HepG2 (cell line): ENCODE data around the gene SH3GLB2. TPM values are rescaled to one million over a fixed set of nuclear protein-coding genes. Genes with fewer than 3 reads are reported as not detected.

Experiments
- ARNT ChIP-seq: fragments of 450-650 bp; IDR thresholded peaks from 2 replicates; pipeline ENCODE4 v1.6.1; 2017
- E2F5 ChIP-seq: sonication (generic); formaldehyde crosslinking; conservative IDR thresholded peaks from 2 replicates; pipeline ENCODE4 v1.4.0; 2020; ENCODE audit warnings: missing genetic modification reagents
- KMT2B ChIP-seq: IDR thresholded peaks from 2 replicates; pipeline ENCODE4 v1.6.1; 2016; ENCODE audit warnings: missing genetic modification reagents, missing compliant biosample characterization
- MLX ChIP-seq: IDR thresholded peaks from 2 replicates; pipeline ENCODE4 v1.6.1; 2016
- MXD4 ChIP-seq: IDR thresholded peaks from 2 replicates; pipeline ENCODE4 v1.6.1; 2016; ENCODE audit warnings: mild to moderate bottlenecking, missing biosample characterization, missing genetic modification reagents
- NR3C1 ChIP-seq: sonication (generic); formaldehyde crosslinking; IDR thresholded peaks from 2 replicates; pipeline ENCODE4 v1.4.0; 2020; ENCODE audit warnings: missing genetic modification reagents
- PBX2 ChIP-seq: IDR thresholded peaks from 2 replicates; pipeline ENCODE4 v1.6.1; 2016; ENCODE audit warnings: control low read depth
- POLR2A ChIP-seq, 2 experiments: IDR thresholded peaks; 2 replicates each; pipeline ENCODE4 v1.6.1; 2011; ENCODE audit warnings: low read depth in 2 of 2, low read length in 2 of 2, mild to moderate bottlenecking in 1 of 2, moderate library complexity in 1 of 2; ENCODE audit not compliant: insufficient read depth in 1 of 2
- PTBP1 ChIP-seq: fragments of 200-400 bp; formaldehyde crosslinking; IDR thresholded peaks from 2 replicates; pipeline ENCODE4 v1.6.1; 2018; ENCODE audit warnings: low read length, low read depth; ENCODE audit not compliant: poor library complexity, severe bottlenecking
- RBAK ChIP-seq: sonication (generic); formaldehyde crosslinking; IDR thresholded peaks from 2 replicates; pipeline ENCODE4 v1.5.1; 2020; ENCODE audit warnings: mild to moderate bottlenecking, missing genetic modification reagents
- RELA ChIP-seq: sonication (generic); formaldehyde crosslinking; IDR thresholded peaks from 2 replicates; pipeline ENCODE4 v1.4.0; 2020; ENCODE audit warnings: missing genetic modification reagents
- RFX3 ChIP-seq: IDR thresholded peaks from 2 replicates; pipeline ENCODE4 v1.6.1; 2016; ENCODE audit warnings: missing biosample characterization, missing genetic modification reagents
- SMARCC2 ChIP-seq: fragments of 450-650 bp; IDR thresholded peaks from 2 replicates; pipeline ENCODE4 v1.6.1; 2017; ENCODE audit warnings: antibody characterized with exemption, mild to moderate bottlenecking
- TBX2 ChIP-seq: sonication (generic); formaldehyde crosslinking; IDR thresholded peaks from 2 replicates; pipeline ENCODE4 v1.5.0; 2020; ENCODE audit warnings: missing genetic modification reagents, mild to moderate bottlenecking, borderline replicate concordance
- THRA ChIP-seq: sonication (generic); formaldehyde crosslinking; IDR thresholded peaks from 2 replicates; pipeline ENCODE4 v1.4.0; 2020; ENCODE audit warnings: missing genetic modification reagents, borderline replicate concordance
- ZBTB38 ChIP-seq: sonication (generic); formaldehyde crosslinking; IDR thresholded peaks from 2 replicates; pipeline ENCODE4 v1.5.1; 2020; ENCODE audit warnings: mild to moderate bottlenecking, missing genetic modification reagents
- ZNF276 ChIP-seq: sonication (generic); formaldehyde crosslinking; IDR thresholded peaks from 2 replicates; pipeline ENCODE4 v1.4.0; 2020; ENCODE audit warnings: mild to moderate bottlenecking, low read depth, missing genetic modification reagents
- ZNF33A ChIP-seq: sonication (generic); formaldehyde crosslinking; IDR thresholded peaks from 2 replicates; pipeline ENCODE4 v1.5.1; 2020; ENCODE audit warnings: missing genetic modification reagents, mild to moderate bottlenecking, moderate library complexity, borderline replicate concordance
- ZNF354B ChIP-seq: sonication (generic); formaldehyde crosslinking; IDR thresholded peaks from 2 replicates; pipeline ENCODE4 v1.8.0; 2022; ENCODE audit warnings: mild to moderate bottlenecking, missing genetic modification reagents
- ZNF468 ChIP-seq: sonication (generic); formaldehyde crosslinking; IDR thresholded peaks from 2 replicates; pipeline ENCODE4 v1.8.0; 2022; ENCODE audit warnings: mild to moderate bottlenecking, moderate library complexity, missing genetic modification reagents
- ZZZ3 ChIP-seq: sonication (generic); formaldehyde crosslinking; IDR thresholded peaks from 2 replicates; pipeline ENCODE4 v1.4.0; 2020; ENCODE audit warnings: missing genetic modification reagents, mild to moderate bottlenecking, borderline replicate concordance
- polyA plus RNA-seq, 8 experiments: library from polyadenylated mRNA; depleted of rRNA in 3 of 8; stranded (reverse) in 7 of 8; unstranded in 1 of 8; fragments of >200 nt; fragmentation: Illumina TruSeq in 4 of 8; extraction: Trizol in 4 of 8; gene quantifications; 2 replicates each; pipeline versions ENCODE4 v1.2.1 to v1.2.3, GENCODE V29; 2011 to 2016; ENCODE audit warnings: low read depth in 4 of 8, missing spikeins in 1 of 8, mixed read lengths in 1 of 8; ENCODE audit not compliant: insufficient read depth in 1 of 8
- total RNA-seq, 5 experiments: library from RNA; depleted of rRNA; stranded (reverse); fragments of >200 nt; fragmentation: Illumina TruSeq; extraction: Trizol; gene quantifications; 2 replicates each; pipeline ENCODE4 v1.2.3, GENCODE V29; 2016; ENCODE audit warnings: low read depth in 1 of 5
- TF ChIP-seq, protein P1 (sequence below): sonication (generic); formaldehyde crosslinking; IDR thresholded peaks from 2 replicates; pipeline ENCODE4 v1.5.1; 2020; ENCODE audit warnings: missing genetic modification reagents, mild to moderate bottlenecking, borderline replicate concordance
- TF ChIP-seq, protein P2 (sequence below), 2 experiments: sonication (generic) in 1 of 2; formaldehyde crosslinking in 1 of 2; IDR thresholded peaks; 2 replicates each; pipeline versions ENCODE4 v1.4.0 to v1.6.1; 2018 to 2020; ENCODE audit warnings: missing genetic modification reagents in 2 of 2, borderline replicate concordance in 1 of 2, low read depth in 1 of 2, mild to moderate bottlenecking in 1 of 2, missing biosample characterization in 1 of 2

SH3GLB2 gene
- total and polyA plus RNA-seq, 2 of the 13 experiments (the other 11 are each of a cell fraction or from before 2014, with no cell fraction given): 24.0 to 40.6 TPM

DNA sequence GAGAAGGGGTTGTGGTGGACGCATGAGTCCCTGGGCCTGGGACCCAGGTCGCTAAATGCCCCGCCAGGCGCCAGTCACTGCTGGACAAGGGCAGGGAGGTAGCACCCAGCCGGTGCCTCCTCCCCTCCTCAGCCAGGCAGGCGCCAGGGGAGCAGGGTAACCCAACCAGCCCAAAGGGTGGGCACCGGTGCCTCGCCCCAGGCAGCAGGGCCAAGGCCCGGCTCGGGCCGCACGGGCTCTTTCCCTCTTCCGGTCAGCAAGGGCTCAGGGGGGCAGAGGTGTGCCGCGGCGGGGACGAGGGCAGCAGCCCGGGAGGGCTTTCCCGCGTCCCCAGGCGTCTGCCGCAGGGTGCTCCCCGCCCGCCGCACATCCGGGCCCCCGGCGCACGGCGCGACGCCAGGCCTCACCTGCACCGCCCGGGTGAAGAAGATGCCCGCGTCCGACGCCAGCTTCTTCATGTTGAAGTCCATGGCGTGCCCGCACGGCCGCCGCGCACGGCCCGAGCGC lies 393 bp downstream of the SH3GLB2 start (continued):
- TF ChIP-seq ZZZ3 (CRISPR knock-in tag) (no peak), THRA (CRISPR knock-in tag) (no peak), ZNF468 (CRISPR knock-in tag) (peak; percentile 79; the same call in 1 of the 2 replicates), TBX2 (peak; percentile 57; the same call in 1 of the 2 replicates), ZBTB38 (peak; percentile 26; the same call in 1 of the 2 replicates), ZNF354B (CRISPR knock-in tag) (no peak), E2F5 (CRISPR knock-in tag) (no peak), RFX3 (CRISPR knock-in tag) (no peak), RELA (CRISPR knock-in tag) (no peak), ARNT (no peak), ZNF276 (no peak), RBAK (no peak), ZNF33A (CRISPR knock-in tag) (no peak), NR3C1 (CRISPR knock-in tag) (no peak), POLR2A (IDR thresholded peaks at IDR 0.05; ENCODE audit: insufficient read depth in 1 of 2, low read depth in 2 of 2, low read length in 2 of 2) (no peak), MLX (CRISPR knock-in tag) (no peak), PTBP1 (no peak), PBX2 (CRISPR knock-in tag) (no peak), KMT2B (no peak), MXD4 (no peak), SMARCC2 (no peak)
- TF ChIP-seq, protein P1, sequence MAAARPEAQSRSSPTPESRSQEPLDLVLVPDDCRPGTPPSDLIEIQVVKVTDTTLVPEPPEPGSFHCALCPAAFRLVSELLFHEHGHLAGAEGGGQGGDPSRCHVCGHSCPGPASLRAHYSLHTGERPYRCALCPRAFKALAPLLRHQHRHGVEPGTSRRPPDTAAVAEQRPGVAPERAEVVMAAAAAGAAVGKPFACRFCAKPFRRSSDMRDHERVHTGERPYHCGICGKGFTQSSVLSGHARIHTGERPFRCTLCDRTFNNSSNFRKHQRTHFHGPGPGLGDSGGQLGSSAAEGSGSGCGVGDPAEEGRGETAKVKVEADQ (CRISPR knock-in tag): no peak
- TF ChIP-seq, protein P2, sequence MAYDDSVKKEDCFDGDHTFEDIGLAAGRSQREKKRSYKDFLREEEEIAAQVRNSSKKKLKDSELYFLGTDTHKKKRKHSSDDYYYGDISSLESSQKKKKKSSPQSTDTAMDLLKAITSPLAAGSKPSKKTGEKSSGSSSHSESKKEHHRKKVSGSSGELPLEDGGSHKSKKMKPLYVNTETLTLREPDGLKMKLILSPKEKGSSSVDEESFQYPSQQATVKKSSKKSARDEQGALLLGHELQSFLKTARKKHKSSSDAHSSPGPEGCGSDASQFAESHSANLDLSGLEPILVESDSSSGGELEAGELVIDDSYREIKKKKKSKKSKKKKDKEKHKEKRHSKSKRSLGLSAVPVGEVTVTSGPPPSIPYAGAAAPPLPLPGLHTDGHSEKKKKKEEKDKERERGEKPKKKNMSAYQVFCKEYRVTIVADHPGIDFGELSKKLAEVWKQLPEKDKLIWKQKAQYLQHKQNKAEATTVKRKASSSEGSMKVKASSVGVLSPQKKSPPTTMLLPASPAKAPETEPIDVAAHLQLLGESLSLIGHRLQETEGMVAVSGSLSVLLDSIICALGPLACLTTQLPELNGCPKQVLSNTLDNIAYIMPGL (CRISPR knock-in tag; IDR thresholded peaks at IDR 0.05; ENCODE audit: borderline replicate concordance in 1 of 2, low read depth in 1 of 2): no peak
